Neural progenitor cell (in vitro differentiated cells): ENCODE results near the gene CUL1. TPM values are rescaled to one million over a fixed set of nuclear protein-coding genes. Genes with fewer than 3 reads are reported as not detected.

Experiments
- DNase-seq: peaks from one replicate; pipeline ENCODE4 v3.0.0-alpha.2; 2016; ENCODE audit warnings: low spot score
- H2AFZ ChIP-seq: fragments of 200-600 bp; sonication (generic); replicated peaks from 2 replicates; pipeline ENCODE4 v1.6.1; 2016; ENCODE audit warnings: antibody characterized with exemption
- H3F3A ChIP-seq: fragments of 200-600 bp; sonication (generic); 2 replicates; pipeline ENCODE4 v1.6.1; 2016; ENCODE audit warnings: antibody characterized with exemption, low read depth
- H3K27ac ChIP-seq: fragments of 200-600 bp; sonication (generic); 2 replicates; pipeline ENCODE4 v1.5.1; 2016; ENCODE audit warnings: mild to moderate bottlenecking
- H3K27me3 ChIP-seq: fragments of 200-600 bp; sonication (generic); 2 replicates; pipeline ENCODE4 v1.6.1; 2016; ENCODE audit warnings: mild to moderate bottlenecking, moderate library complexity
- H3K36me3 ChIP-seq: fragments of 200-600 bp; sonication (generic); 2 replicates; pipeline ENCODE4 v1.5.1; 2016
- H3K4me1 ChIP-seq: fragments of 200-600 bp; sonication (generic); 2 replicates; pipeline ENCODE4 v1.6.1; 2016; ENCODE audit warnings: mixed run types
- H3K4me2 ChIP-seq: fragments of 200-600 bp; sonication (generic); 2 replicates; pipeline ENCODE4 v1.6.1; 2016
- H3K4me3 ChIP-seq: fragments of 200-600 bp; sonication (generic); 2 replicates; pipeline ENCODE4 v1.5.1; 2016
- H3K79me2 ChIP-seq: fragments of 200-600 bp; sonication (generic); 2 replicates; pipeline ENCODE4 v1.6.1; 2016; ENCODE audit warnings: low read depth
- H3K9ac ChIP-seq: fragments of 200-600 bp; sonication (generic); 2 replicates; pipeline ENCODE4 v1.6.1; 2016
- H3K9me3 ChIP-seq: fragments of 200-600 bp; sonication (generic); 2 replicates; pipeline ENCODE4 v1.5.1; 2016; ENCODE audit warnings: low read depth
- H4K20me1 ChIP-seq: fragments of 200-600 bp; sonication (generic); 2 replicates; pipeline ENCODE4 v1.6.1; 2016; ENCODE audit warnings: low read depth
- H3K27ac Mint-ChIP-seq: 3 replicates; pipeline ENCODE4 v1.8.0; 2021; ENCODE audit warnings: mixed read lengths
- H3K27me3 Mint-ChIP-seq: 2 replicates; pipeline ENCODE4 v1.8.0; 2022; ENCODE audit warnings: low read depth, mild to moderate bottlenecking, inconsistent platforms, moderate library complexity, mixed read lengths; ENCODE audit not compliant: insufficient read depth
- H3K36me3 Mint-ChIP-seq: 3 replicates; pipeline ENCODE4 v1.8.0; 2021; ENCODE audit warnings: mixed read lengths
- H3K4me1 Mint-ChIP-seq: 3 replicates; pipeline ENCODE4 v1.8.0; 2021; ENCODE audit warnings: mixed read lengths
- H3K4me3 Mint-ChIP-seq: 3 replicates; pipeline ENCODE4 v1.8.0; 2021; ENCODE audit warnings: mild to moderate bottlenecking, moderate library complexity, mixed read lengths
- H3K9me3 Mint-ChIP-seq: 3 replicates; pipeline ENCODE4 v1.8.0; 2020; ENCODE audit warnings: mixed read lengths
- CTCF ChIP-seq: fragments of 200-600 bp; sonication (generic); IDR thresholded peaks from 2 replicates; pipeline ENCODE4 v1.5.1; 2017; ENCODE audit warnings: antibody characterized with exemption, mild to moderate bottlenecking
- EZH2 ChIP-seq: fragments of 200-600 bp; sonication (generic); IDR thresholded peaks from 2 replicates; pipeline ENCODE4 v1.6.1; 2017; ENCODE audit warnings: antibody characterized with exemption, mild to moderate bottlenecking, moderate library complexity
- EZH2phosphoT487 ChIP-seq: fragments of 200-600 bp; sonication (generic); IDR thresholded peaks from 2 replicates; pipeline ENCODE4 v1.6.1; 2017; ENCODE audit warnings: antibody characterized with exemption
- total RNA-seq: library from RNA; depleted of rRNA; stranded (reverse); fragments of >200 nt; gene quantifications from 2 replicates; pipeline ENCODE4 v1.2.3, GENCODE V29; 2015; ENCODE audit warnings: low replicate concordance

The CUL1 gene
- total RNA-seq, 1 donor from 2014 or later, result 89.3 TPM

DNA sequence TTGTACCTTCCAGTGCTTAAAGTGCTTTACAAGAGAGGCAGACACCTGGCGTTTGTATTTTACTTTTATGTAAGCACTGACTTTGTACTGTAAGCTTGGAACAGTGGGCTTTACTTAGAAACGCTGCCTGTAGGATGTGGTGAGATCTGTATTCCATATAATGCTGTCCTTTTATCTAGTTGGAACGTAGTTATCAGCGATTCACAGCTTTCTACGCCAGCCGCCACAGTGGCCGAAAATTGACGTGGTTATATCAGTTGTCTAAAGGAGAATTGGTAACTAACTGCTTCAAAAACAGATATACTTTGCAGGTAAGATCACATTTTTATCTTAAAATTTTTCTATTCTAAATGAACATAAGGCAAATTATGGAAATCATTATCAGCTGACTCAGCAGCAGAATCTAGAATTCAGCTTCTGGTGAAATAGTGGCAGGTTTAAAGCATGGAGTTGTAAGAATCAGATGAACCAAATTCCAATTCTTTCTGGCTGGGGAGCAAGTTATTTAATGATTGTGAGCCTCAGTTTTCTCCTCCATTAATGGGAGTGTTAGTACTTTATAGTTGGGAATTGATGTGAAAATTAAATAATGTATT is 91.5 kb downstream of the CUL1 start:
- no peaks in the 10 kb centered on the region for H3K79me2 ChIP-seq
- peaks cover 22% of the 10 kb centered on the region for H3K36me3 ChIP-seq
- no peaks in the 10 kb centered on the region for H3K27me3 ChIP-seq
- Mint-ChIP-seq H3K4me3 (no peak overlapping the region), H3K9me3 (peaks cover 7% of the 10 kb centered on the region), H3K36me3 (peaks cover 55% of the 10 kb centered on the region), H3K27me3 (peaks cover 3% of the 10 kb centered on the region), H3K4me1 (no peaks in the 10 kb centered on the region), H3K27ac (no peak overlapping the region)
- no peaks in the 10 kb centered on the region for H3F3A ChIP-seq
- H4K20me1 ChIP-seq, result no peaks in the 10 kb centered on the region
- no peak overlapping the region for H3K4me3 ChIP-seq
- H3K27ac ChIP-seq, result no peak overlapping the region
- no peak overlapping the region for H3K9ac ChIP-seq
- TF ChIP-seq EZH2, result no peak
- TF ChIP-seq CTCF, result no peak
- no peak for TF ChIP-seq EZH2phosphoT487
- no peak for DNase-seq
- H3K4me2 ChIP-seq, result no peak overlapping the region
- no peaks in the 10 kb centered on the region for H3K9me3 ChIP-seq
- H2AFZ ChIP-seq, result no peak overlapping the region
- H3K4me1 ChIP-seq, result no peaks in the 10 kb centered on the region

- Mint-ChIP-seq H3K36me3 (peaks cover 56% of the 10 kb centered on the region), H3K9me3 (peaks cover 7% of the 10 kb centered on the region), H3K4me3 (no peak overlapping the region), H3K27ac (no peak overlapping the region), H3K4me1 (peaks cover under 1% of the 10 kb centered on the region), H3K27me3 (peaks cover 3% of the 10 kb centered on the region)
- H3K36me3 ChIP-seq, result peaks cover 22% of the 10 kb centered on the region
- no peak for TF ChIP-seq EZH2
- no peak for TF ChIP-seq CTCF
- TF ChIP-seq EZH2phosphoT487, result no peak
- no peak overlapping the region for H3K9ac ChIP-seq
- H3F3A ChIP-seq, result no peaks in the 10 kb centered on the region
- H2AFZ ChIP-seq, result no peak overlapping the region
- no peaks in the 10 kb centered on the region for H3K4me1 ChIP-seq
- H3K9me3 ChIP-seq, result no peaks in the 10 kb centered on the region
- DNase-seq, result no peak
- H4K20me1 ChIP-seq, result no peaks in the 10 kb centered on the region
- no peaks in the 10 kb centered on the region for H3K27me3 ChIP-seq
- no peak overlapping the region for H3K27ac ChIP-seq
- H3K4me2 ChIP-seq, result no peak overlapping the region
- no peaks in the 10 kb centered on the region for H3K79me2 ChIP-seq
- no peak overlapping the region for H3K4me3 ChIP-seq
These were observed 92.1 kb downstream of the CUL1 start for GRCh38 chr7:148790850-148791249.

DNA sequence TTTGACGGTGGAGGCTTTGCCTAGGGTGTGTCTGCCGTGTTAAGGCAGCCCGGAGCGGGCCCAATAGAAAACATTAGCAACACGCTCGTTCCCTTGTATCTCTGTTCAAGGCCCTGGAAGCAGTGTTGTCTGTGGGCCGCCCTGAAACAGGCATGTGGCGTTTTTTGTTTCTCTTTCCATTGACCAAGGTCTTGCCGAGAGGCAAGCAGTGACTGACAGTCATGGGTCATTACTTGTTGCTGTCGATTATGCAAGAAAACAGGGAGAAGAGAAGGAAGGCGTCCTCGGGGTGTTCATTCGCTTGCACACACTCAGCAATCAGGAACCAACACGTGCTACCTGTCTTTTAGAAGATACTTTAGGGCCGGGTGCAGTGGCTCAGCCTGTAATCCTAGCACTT is 92.8 kb downstream of the CUL1 start:
- no peaks in the 10 kb centered on the region for H4K20me1 ChIP-seq
- H3K9me3 ChIP-seq, result no peaks in the 10 kb centered on the region
- peaks cover 7% of the 10 kb centered on the region for H3K9me3 Mint-ChIP-seq
- H3K9ac ChIP-seq, result no peak overlapping the region
- no peaks in the 10 kb centered on the region for H3F3A ChIP-seq
- no peaks in the 10 kb centered on the region for H3K27me3 ChIP-seq
- no peak overlapping the region for H3K4me3 Mint-ChIP-seq
- H3K36me3 Mint-ChIP-seq, result peaks cover 61% of the 10 kb centered on the region
- no peak overlapping the region for H2AFZ ChIP-seq
- no peaks in the 10 kb centered on the region for H3K79me2 ChIP-seq
- no peak overlapping the region for H3K4me2 ChIP-seq
- no peak overlapping the region for H3K27ac ChIP-seq
- DNase-seq, result no peak
- H3K4me1 Mint-ChIP-seq, result peaks cover 6% of the 10 kb centered on the region
- peaks cover 3% of the 10 kb centered on the region for H3K27me3 Mint-ChIP-seq
- no peak overlapping the region for H3K4me3 ChIP-seq
- no peak for TF ChIP-seq EZH2
- TF ChIP-seq EZH2phosphoT487, result no peak
- TF ChIP-seq CTCF, result no peak
- no peak overlapping the region for H3K27ac Mint-ChIP-seq
- H3K4me1 ChIP-seq, result no peaks in the 10 kb centered on the region
- H3K36me3 ChIP-seq, result peaks cover 21% of the 10 kb centered on the region
